Brain microvascular endothelial cell (primary cell): ENCODE measurements around the gene C1orf122.
"Not testable (repeated sequence)": the region's sequence is repeated elsewhere in the genome, so short reads cannot be mapped to it uniquely, and the experiment has no call there.

Experiments
- DNase-seq: peaks from one replicate; pipeline ENCODE4 v3.0.0-alpha.2; 2020
- H3K27ac ChIP-seq: fragments of 250-450 bp; sonication (Bioruptor Pico); 2 replicates; pipeline ENCODE4 v1.5.1; 2020; ENCODE audit warnings: mild to moderate bottlenecking, moderate library complexity
- H3K27me3 ChIP-seq: fragments of 250-450 bp; sonication (Bioruptor Pico); replicated peaks from 2 replicates; pipeline ENCODE4 v1.5.1; 2020; ENCODE audit warnings: mild to moderate bottlenecking
- H3K36me3 ChIP-seq: fragments of 250-450 bp; sonication (Bioruptor Pico); replicated peaks from 2 replicates; pipeline ENCODE4 v1.5.1; 2020; ENCODE audit warnings: mild to moderate bottlenecking
- H3K4me3 ChIP-seq: 2 replicates; pipeline ENCODE4 v1.5.1; 2011; ENCODE audit warnings: low read depth, mild to moderate bottlenecking, control low read depth, low read length, moderate library complexity
- CTCF ChIP-seq: IDR thresholded peaks from 2 replicates; pipeline ENCODE4 v1.5.1; 2011; ENCODE audit warnings: low read depth, mild to moderate bottlenecking, moderate library complexity, low read length, control low read depth, inconsistent platforms; ENCODE audit errors: missing control alignments
- in situ Hi-C: cut with HindIII; loops from 2 replicates; pipeline ENCODE4 v1.10.0; 2017; ENCODE audit warnings: low sequenced_read_pairs, low pct_ligation_motif_present

The C1orf122 gene

GRCh38 chr1:37764414-37764825 lies 43.2 kb upstream of the C1orf122 start:
- Histone ChIP-seq H3K27ac (no peak overlapping the region), H3K4me3 (no peak overlapping the region), H3K36me3 (no peaks in the 10 kb centered on the region), H3K27me3 (peaks cover 47% of the 10 kb centered on the region)
- peak; percentile 29 for DNase-seq
- in situ Hi-C loops: no loop called here
- TF ChIP-seq CTCF: no peak

GRCh38 chr1:37764888-37765441 lies 42.6 kb upstream of the C1orf122 start, which contains the start of gene EPHA10:
Gene EPHA10 (minus strand): TSS chr1:37765120. CDS start chr1:37765066, 54 bp downstream.
- Histone ChIP-seq H3K27me3 (peaks cover 47% of the 10 kb centered on the region), H3K4me3 (no peak within 1 kb of the TSS), H3K27ac (no peak within 1 kb of the TSS), H3K36me3 (no peaks in the 10 kb centered on the region)
- in situ Hi-C loops: no loop called here
- DNase-seq: no peak
- TF ChIP-seq CTCF: no peak

- no peak for TF ChIP-seq CTCF
- H3K27me3 ChIP-seq: peaks cover 47% of the 10 kb centered on the region
- H3K36me3 ChIP-seq: no peaks in the 10 kb centered on the region
- in situ Hi-C loops: no loop called here
- no peak overlapping the region for H3K4me3 ChIP-seq
- no peak for DNase-seq
- no peak overlapping the region for H3K27ac ChIP-seq
These were observed 41.5 kb upstream of the C1orf122 start for GRCh38 chr1:37765916-37766664.

GRCh38 chr1:37767488-37767887 lies 40.1 kb upstream of the C1orf122 start:
- TF ChIP-seq CTCF: no peak
- no peak overlapping the region for H3K27ac ChIP-seq
- peaks cover 43% of the 10 kb centered on the region for H3K27me3 ChIP-seq
- DNase-seq: no peak
- in situ Hi-C loops: no loop called here
- no peak overlapping the region for H3K4me3 ChIP-seq
- H3K36me3 ChIP-seq: no peaks in the 10 kb centered on the region

GRCh38 chr1:37771440-37771839 lies 36.1 kb upstream of the C1orf122 start:
- in situ Hi-C loops, H3K4me3 ChIP-seq, H3K36me3 ChIP-seq, DNase-seq, H3K27ac ChIP-seq: not testable (repeated sequence)
- peaks cover 15% of the 10 kb centered on the region for H3K27me3 ChIP-seq

GRCh38 chr1:37776946-37777516 lies 30.6 kb upstream of the C1orf122 start:
- no peak for TF ChIP-seq CTCF
- H3K36me3 ChIP-seq: no peaks in the 10 kb centered on the region
- no peak overlapping the region for H3K4me3 ChIP-seq
- no peak for DNase-seq
- in situ Hi-C loops: no loop called here
- no peak overlapping the region for H3K27ac ChIP-seq
- no peaks in the 10 kb centered on the region for H3K27me3 ChIP-seq
